HG03575 (cell line): ENCODE data around the gene ESM1.

Source experiments
- ATAC-seq: cut with Tn5 transposase; IDR thresholded peaks from one replicate; pipeline ENCODE4 v1.9.1; 2021; ENCODE audit not compliant: unreplicated experiment, insufficient number of reproducible peaks, low FRiP score; ENCODE audit errors: extremely low read depth

ESM1 gene

DNA sequence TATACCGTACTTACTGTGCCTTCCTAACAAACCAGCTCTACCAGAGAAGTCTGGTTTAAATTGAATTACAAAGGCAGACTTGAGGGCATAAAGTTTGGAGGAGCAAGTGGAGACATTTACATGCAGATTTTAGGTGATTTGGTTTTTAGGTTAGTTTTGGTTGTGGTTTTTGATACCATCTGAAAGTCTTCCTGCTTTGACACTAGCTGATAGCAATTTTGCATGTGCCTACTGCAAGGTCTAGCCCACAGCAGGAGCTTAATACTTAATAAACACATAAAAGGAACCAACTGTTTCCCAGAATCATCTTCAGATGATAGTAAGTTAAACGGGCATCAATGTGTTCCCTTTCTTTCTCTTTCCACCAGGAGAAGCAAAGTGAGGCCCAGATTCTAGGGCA, 3.4 kb upstream of the ESM1 start:
- no peak for ATAC-seq

DNA sequence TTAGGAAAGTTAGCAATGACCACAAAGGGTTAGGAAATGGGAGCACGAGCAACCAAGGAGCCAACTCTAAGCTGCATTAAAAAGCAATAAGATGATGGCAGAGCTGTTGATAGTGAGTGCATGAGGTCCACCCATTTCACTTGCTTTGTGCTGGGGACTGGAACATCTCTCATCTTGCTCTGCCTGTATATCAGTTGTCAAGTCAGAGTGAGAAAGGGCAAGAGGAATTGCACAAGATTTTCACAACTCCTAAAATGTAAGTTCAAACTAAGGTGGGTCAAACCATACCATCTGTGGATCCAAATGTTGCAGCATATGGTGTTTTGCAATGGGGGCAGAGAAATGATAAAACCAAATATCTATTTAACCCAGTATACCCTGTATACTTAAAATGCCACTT, 2.8 kb upstream of the ESM1 start:
- no peak for ATAC-seq

DNA sequence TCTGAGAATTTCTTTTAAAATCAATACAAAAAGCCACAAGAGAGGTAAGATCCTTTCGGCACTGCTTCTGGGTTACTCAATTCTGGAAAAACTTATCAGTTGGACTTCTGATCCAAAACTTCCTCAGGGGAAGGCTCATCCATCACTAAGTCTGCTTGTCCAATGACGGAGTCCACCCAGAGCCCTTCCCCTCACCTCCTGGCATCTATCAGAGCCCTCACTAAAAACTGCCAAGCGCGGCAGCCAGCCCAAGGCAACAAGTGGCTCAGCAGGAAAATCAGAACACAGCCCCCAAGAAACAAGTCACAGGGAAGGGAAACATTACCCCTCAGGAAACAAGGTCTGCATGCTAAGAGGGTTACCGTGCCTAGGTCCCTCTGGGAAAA, 869 bp upstream of the ESM1 start:
- no peak for ATAC-seq

GRCh38 chr5:54981928-54982327, 3.5 kb downstream of the ESM1 start:
- no peak for ATAC-seq

GRCh38 chr5:54975701-54976100, 9.7 kb downstream of the ESM1 start:
- no peak for ATAC-seq

- ATAC-seq, result no peak
These were observed 15.3 kb downstream of the ESM1 start for GRCh38 chr5:54969856-54970828.

GRCh38 chr5:54969242-54969641, 16.2 kb downstream of the ESM1 start:
- ATAC-seq, result no peak

GRCh38 chr5:54965806-54966205, 19.6 kb downstream of the ESM1 start:
- no peak for ATAC-seq

- no peak for ATAC-seq
These were observed 21.0 kb downstream of the ESM1 start for GRCh38 chr5:54964405-54964804.

DNA sequence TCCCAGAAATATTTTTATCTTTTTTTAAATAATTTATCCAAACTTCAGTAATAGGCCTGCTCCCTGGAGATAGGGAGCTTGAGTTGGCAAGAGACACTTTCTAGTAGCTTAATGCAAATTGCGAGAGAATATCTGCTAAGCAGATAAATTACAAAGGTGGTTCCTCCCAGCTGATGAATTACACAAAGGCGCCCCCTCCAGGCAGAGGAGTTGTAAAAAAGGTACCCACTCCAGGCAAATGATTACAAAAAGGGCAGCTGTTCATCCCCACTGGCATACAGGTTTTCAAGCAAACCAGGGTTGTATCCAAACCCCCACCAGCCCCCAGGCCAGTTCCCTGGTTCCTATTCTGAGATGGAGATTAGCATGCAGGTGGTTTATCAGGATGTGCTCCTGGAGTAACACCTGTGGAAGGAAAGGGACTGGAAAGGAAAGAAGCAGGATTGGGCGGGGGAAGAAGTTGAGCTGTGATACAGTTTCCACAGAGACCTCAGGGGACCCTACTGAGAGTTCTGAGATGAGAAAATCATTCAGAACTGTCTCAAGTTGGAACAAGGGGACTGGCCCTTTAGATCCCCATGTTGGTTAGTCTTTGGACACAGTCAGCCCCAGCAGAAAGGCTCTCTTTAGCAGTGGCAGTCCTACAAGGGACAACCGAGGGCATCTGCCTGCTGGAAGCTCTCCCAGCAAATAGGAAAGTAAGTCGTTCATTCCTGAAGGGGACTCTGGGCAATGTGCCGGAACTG, 25.5 kb downstream of the ESM1 start:
- ATAC-seq, result no peak

DNA sequence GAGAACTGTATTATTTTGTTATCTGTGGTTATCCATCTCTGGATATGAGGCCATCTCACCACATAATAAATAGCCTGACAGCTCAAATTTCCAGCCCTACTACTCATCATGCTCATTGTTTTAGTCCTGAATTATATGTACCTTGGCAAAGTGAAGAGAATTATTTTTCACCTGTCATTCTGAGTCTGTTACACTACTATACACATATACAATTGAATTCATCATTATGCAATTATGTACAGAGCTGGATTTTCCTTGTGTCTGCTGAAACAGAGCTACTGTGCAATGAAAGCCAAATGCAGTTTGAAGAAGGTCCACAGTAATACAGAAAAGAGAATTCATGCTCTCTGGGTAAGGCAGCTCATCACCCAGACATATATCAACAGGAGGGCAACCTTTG, 28.5 kb downstream of the ESM1 start:
- ATAC-seq, result no peak

DNA sequence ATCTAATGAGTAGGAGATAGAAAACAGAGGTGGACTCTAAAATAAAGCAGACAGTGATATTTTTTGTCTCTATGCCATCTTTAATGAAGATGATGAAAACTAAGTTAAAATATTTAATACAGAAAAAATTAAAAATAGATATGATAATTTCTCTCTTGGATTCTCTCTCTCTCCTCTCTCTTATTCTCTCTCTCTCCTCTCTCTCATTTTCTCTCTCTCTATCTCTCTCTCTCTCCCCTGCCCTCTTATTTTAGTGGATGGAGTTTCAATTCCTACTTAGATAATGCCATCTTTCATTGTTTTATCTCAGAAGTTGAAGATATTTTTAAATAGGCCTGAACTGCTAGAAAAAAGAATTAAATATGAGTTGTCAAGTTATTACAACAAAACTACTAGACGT, 38.2 kb downstream of the ESM1 start:
- no peak for ATAC-seq

GRCh38 chr5:54946306-54946819, 39.0 kb downstream of the ESM1 start:
- no peak for ATAC-seq

DNA sequence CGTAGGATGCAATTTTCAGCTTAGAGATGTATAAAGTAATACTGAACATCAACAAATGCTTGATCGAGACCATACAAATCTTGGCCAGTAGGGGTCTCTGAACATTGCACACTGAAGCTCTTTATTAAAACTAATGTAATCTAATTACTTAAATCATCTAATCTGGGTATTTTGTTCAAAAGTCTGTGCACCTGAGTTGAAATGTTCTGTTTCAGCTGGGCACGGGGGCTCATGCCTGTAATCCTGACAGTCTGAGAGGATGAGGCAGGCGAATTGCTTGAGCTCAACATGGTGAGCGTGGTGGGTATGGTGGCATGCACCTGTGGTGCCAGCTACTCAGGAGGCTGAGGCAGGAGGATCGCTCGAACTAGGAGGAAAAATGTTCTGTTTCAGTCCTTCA, 41.0 kb downstream of the ESM1 start:
- no peak for ATAC-seq

DNA sequence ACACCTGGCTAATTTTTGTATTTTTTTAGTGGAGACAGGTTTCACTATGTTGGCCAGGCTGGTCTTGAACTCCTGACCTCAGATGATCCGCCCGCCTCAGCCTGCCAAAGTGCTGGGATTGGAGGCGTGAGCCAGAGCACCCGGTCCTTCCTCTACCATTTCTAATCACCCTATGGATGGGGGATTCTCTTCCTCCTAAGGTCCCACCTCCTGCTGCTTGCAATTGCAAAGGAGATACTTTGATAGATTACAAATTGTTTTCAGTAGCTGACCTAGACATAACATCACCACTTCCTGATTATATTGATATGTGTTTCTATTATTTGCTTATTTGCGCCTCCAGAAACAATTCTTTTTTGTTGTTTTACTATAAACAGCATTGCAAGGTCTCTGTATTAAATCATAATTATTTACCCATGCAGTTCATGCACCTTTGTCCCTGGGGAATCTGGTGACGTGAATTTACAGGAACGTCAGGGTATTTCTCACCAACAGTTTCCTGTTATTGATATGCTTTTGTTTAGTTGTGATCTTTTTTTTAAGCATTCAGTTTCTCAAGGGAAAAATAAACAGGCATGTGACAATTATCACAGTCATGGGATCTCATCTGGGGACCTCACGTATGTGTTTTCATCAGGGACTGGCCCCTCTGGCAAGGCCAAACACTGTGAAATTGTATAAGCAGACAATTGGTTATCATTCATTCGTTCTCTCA, 43.2 kb downstream of the ESM1 start:
- no peak for ATAC-seq

GRCh38 chr5:54936201-54936600, 49.2 kb downstream of the ESM1 start:
- no peak for ATAC-seq

DNA sequence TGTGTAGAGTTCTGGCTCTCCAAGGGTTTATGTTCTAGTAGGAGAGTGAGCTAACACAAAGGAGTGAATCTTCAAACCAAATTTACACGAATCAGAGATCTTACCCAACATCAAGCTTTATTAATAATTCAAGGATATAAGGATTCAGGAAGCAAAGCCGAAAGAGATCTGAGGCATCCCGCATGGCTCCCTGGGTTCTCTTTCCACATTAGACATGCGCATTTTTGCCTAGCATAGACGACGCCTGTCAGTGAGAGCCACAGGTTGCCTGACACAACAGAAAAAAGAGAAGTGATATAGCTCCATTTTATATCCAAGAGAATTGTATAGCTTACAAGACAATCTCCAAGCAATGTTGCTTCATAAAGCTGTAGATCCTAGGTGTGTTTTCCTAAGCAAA, 52.6 kb downstream of the ESM1 start:
- no peak for ATAC-seq

- ATAC-seq, result no peak
These were observed 54.7 kb downstream of the ESM1 start for GRCh38 chr5:54930736-54931135.
